GM21528 (cell line): Measurements from ENCODE around the gene ZFYVE9.

ENCODE experiments used
- ATAC-seq: cut with Tn5 transposase; IDR thresholded peaks from one replicate; pipeline ENCODE4 v1.9.1; 2021; ENCODE audit warnings: mild to moderate bottlenecking, moderate library complexity; ENCODE audit not compliant: unreplicated experiment, low FRiP score

Gene ZFYVE9

GRCh38 chr1:52332411-52332810 lies 190.5 kb downstream of the ZFYVE9 start:
- no peak for ATAC-seq

GRCh38 chr1:52334906-52335528 lies 193.1 kb downstream of the ZFYVE9 start:
- ATAC-seq = no peak

GRCh38 chr1:52337439-52337838 lies 195.6 kb downstream of the ZFYVE9 start:
- ATAC-seq = no peak

DNA sequence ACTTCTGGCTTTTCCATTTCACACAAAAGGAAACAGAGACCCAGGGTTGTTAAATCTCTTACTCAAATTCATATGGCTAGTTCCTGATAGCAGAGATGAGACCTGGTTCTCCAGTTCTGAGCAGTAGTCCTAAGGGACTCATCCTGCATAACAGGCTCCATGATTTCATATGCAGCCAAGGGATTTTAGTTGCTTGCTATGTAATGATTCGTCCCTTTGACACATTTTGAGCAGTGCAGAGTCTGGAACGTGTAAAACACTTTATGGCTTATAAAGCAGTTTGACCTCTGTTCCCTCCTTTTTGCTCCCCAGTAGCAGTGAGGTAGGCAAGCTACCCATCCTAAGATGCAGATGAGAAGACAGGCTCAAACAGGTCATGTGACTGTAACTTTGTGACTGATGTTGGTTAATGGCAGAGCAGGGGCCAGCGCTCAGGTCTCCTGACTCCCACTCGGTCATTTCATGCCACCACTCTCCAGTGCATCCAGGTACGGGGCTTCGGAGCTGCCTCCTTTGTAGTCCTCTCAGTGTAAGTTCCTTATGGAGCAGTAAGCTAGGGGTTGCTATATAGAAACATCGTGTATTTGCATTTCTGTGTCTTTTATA lies 199.9 kb downstream of the ZFYVE9 start:
- ATAC-seq = no peak

- ATAC-seq = no peak
These were observed 202.1 kb downstream of the ZFYVE9 start for GRCh38 chr1:52343979-52344378.

- ATAC-seq = no peak
These were observed 203.4 kb downstream of the ZFYVE9 start for GRCh38 chr1:52345252-52345651.

DNA sequence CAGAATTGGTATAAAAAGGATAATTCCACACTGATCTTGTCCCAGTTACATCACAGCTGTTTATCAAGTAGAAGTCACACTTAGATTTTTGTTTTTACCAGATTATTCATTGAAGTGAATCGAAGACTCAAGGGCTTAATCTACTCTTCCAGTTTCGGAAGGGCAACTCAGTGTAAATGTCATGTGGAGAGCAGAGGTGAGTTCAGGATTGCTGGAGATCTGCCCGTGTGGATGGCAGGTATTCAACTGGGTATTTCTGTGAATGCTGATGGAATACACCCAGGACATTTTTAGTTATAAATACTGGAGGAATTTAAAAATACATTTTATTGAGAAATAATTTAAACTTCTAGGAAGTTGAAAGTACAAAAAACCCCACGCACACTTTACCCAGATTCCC lies 204.8 kb downstream of the ZFYVE9 start:
- no peak for ATAC-seq

- ATAC-seq = no peak
These were observed 206.9 kb downstream of the ZFYVE9 start for GRCh38 chr1:52348704-52349300.

DNA sequence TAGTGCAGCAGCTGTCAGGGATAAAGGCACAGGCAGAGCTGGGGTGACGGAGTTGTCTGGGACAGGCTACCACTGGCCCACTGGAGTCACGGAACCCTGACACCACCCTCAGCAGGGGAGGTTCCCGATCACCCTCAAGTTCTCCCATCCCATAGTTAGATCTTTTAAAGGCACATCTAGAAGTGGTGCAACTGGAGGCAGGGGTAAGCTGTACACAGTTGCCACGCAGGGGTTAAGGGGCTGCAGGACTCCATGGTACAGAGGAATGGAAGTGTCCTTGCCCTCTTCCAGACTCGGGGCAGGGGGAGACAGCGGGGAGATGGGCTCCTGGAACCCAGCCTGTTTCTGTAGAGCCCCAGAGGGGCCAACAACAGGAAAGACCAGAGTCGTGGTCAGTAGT lies 210.8 kb downstream of the ZFYVE9 start:
- no peak for ATAC-seq

DNA sequence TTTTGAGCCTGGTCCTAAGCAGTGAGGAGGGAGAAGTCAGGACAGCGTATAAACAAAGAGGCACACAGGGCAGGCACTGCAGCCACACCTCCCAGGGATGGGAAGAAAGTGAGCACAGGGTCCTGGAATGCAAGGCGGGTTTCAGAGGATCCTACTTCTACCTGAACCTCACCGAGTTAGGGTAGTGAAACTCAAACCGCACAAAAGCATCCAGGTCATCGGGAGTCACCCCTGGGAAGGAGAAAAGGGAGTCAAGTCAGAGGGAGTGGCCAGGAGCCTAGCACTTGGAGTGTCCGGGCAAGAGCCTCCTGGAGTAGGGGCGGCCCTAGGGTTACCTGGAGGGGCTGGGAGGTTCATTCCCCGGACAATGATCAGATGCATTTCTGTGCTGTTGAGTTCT lies 213.5 kb downstream of the ZFYVE9 start:
- ATAC-seq = no peak

- ATAC-seq = no peak
These were observed 214.1 kb downstream of the ZFYVE9 start for GRCh38 chr1:52355847-52356505.

DNA sequence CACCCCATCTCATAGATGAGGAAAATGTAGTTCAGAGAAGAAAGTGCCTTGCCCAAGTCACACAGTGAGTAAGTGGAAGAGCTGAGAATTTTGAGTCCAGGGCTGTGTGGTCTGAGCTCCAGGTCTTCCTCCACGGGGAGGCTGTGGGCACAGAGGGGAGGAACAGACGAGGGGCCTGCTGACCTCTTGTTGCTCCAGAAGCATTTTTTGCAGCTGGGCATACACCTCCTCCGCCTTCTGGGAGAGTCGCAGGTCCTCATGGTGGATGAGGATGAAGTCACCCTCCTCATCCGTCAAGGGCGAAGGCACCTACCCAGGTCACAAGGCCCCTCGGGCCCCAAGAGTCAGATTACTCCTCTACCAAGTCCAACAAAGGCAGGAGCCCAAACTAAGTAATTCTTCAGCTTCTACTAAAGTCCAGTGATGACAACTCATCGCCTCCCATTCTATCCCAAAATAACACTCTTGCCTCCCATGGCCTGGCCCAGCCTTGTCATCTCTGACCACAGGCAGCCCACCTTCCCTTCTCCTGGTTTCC lies 215.0 kb downstream of the ZFYVE9 start:
- no peak for ATAC-seq

DNA sequence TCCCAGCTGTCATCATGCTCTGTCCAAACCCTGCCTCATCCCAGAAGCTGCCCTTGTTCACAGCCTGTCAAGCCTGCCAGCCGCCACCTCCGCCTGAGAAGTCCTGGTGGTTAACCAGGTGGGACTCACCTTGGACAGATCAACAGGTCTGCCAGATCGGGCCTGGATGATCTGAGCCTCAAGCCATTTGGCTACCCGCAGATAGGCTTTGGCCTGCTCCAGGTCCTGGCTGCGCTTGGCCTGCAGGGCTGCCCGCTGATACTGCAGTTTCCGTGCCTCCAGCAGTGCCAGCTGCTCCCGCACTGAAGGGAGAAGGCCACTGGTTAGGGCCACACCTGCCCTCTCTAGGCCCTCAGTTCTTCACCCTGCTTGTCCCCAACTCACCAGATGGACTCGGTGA lies 215.5 kb downstream of the ZFYVE9 start:
- ATAC-seq = no peak

DNA sequence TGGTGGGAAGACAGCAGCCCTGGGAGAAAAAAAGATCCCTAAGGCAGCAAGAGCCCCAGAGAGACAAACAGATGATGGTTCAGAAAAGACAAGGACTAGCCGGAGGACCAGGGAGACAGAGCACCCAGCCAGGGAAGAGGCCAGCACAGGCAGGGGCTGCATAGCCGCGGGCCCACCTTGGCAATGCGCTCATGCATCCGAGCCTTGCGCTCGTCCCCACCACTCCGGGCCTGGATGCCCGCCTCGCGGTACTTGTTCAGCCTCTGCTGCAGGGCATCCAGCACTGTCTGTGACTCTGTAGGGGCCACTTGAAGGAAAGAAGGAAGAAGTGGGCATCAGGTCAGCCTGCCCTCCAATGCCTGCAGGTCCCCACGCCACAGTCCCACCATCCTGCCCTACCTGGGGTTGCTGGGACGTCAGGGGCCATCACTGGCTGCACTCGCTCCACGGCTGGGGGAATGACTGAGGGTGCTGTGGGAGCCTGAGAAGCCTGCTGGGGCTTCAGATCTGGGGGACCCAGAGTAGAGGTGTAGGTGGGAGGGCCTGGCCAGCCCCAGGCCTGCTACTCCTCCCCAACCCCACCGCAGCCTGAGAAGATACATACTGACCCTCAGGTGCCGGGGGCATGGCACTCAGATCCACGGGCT lies 217.1 kb downstream of the ZFYVE9 start:
- ATAC-seq = no peak

DNA sequence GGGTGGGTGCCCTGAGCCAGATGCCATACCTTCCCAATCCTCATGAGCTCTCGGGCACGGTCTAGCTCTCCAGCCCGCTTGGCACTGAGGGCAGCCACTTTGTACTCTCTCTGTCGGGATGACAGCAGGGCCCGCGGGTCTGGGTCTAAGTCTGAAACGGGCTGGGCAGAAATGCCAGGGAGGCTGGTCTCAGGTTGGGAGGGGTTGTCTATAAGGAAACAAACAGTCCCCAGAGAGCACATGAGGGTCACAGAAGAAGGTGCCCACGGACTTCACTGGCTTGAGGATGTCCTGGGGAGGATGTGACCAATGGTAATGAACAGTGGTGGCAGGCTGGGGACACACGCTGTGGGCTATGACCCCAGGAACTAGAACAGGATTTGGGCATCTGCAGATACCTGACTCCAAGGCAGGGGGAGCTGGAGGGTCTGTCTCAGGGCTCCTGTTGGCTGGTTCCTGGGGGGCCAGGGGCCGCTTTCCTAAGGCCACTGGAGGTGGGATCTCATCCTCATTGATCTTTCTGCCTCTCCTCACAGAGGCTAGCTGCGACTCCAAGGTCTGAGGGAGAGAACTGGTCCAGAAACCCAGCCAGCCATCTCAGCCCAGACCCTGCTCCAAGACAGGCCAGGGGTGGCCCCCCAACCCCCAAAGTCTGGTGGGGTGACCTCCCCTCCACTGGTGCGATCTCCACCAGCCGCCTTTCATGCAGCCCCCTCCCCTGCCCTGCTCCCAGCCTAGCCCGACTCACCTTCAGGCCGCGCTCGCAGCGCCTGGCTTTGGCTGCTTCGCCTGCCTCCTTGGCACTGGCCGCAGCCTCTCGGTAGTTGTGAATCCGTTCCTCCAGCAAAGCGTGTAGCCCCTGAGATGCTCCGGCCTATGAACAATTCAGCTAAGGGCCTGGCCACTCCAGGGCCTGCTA lies 218.0 kb downstream of the ZFYVE9 start:
- ATAC-seq = no peak

DNA sequence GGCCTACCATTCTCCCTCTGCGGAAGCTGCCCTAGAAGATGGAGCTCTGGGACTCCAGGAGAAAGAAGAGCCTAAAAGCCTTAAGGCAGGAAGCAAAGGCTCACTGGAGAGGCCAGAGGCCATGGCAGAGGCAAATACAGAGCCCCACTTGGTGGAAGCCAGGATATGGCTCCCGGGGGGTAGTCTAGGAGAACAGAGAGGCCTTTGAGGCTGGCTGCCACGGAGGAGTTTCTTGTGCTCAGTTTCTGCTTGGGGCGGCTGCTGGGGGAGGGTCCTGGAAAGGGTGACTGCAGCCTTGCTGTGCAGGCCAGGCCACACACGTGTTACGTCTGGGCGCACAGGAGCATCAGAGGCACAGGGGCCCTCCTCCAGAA lies 218.7 kb downstream of the ZFYVE9 start:
- no peak for ATAC-seq

- ATAC-seq = no peak
These were observed 222.4 kb downstream of the ZFYVE9 start for GRCh38 chr1:52364235-52364839.

GRCh38 chr1:52365071-52365745 lies 223.3 kb downstream of the ZFYVE9 start:
- no peak for ATAC-seq
